Measurements from ENCODE around the gene SPIN2A. TPM values are rescaled to one million over a fixed set of nuclear protein-coding genes. Genes with fewer than 3 reads are reported as not detected.
"Not testable (repeated sequence)": the region's sequence is repeated elsewhere in the genome, so short reads cannot be mapped to it uniquely, and the experiment has no call there.

Gene SPIN2A
- total and polyA plus RNA-seq, 2 donors (not counting 1 experiment from before 2014, with no cell fraction given) = 1.4 to 3.3 TPM

- Histone ChIP-seq H3K27ac (ENCODE audit: low read length in 2 of 2) (peak within 1 kb of the TSS; percentile 22 to 61), H3K27me3 (replicated peaks in 1 of 4; ENCODE audit: control extremely low read depth in 1 of 4, control insufficient read depth in 3 of 4, insufficient read depth in 4 of 4, low read length in 3 of 4) (no peaks in the 10 kb centered on the region), H3K9me3 (ENCODE audit: control extremely low read depth in 1 of 3, control insufficient read depth in 2 of 3, insufficient read depth in 1 of 3, low read length in 2 of 3) (no peaks in the 10 kb centered on the region), H3K4me1 (ENCODE audit: control insufficient read depth in 2 of 2, insufficient read depth in 2 of 2, low read length in 2 of 2) (peaks cover 4 to 7% of the 10 kb centered on the region in 2 donors), H3K36me3 (replicated peaks in 1 of 2; ENCODE audit: control extremely low read depth in 1 of 2, control insufficient read depth in 1 of 2, extremely low read depth in 1 of 2, insufficient read depth in 2 of 2, low read length in 1 of 2) (no peaks in the 10 kb centered on the region), H4K20me1 (ENCODE audit: control insufficient read depth, insufficient read depth, low read length, poor library complexity, severe bottlenecking) (no peaks in the 10 kb centered on the region), H3K9ac (ENCODE audit: low read length) (peak within 1 kb of the TSS; percentile 70), H3K79me2 (ENCODE audit: control insufficient read depth, insufficient read depth, low read length) (no peaks in the 10 kb centered on the region), H3K4me3 (ENCODE audit: control extremely low read depth in 1 of 5, extremely low read depth in 1 of 5, insufficient read depth in 1 of 5, low read depth in 2 of 5, low read length in 4 of 5) (peak within 1 kb of the TSS in 4 of 5 experiments; percentile 54 to 61 (median 57)), H3K4me2 (replicated peaks; ENCODE audit: low read depth, low read length, poor library complexity, severe bottlenecking) (peak within 1 kb of the TSS; percentile 71), H2AFZ (ENCODE audit: insufficient read depth, low read depth, low read length, poor library complexity, severe bottlenecking) (peak within 1 kb of the TSS; percentile 70)
- Mint-ChIP-seq H3K9me3 (ENCODE audit: insufficient read depth) (no peaks in the 10 kb centered on the region), H3K4me1 (peaks cover 25% of the 10 kb centered on the region), H3K27me3 (no peaks in the 10 kb centered on the region), H3K27ac (peak within 1 kb of the TSS; percentile 89), H3K4me3 (peak within 1 kb of the TSS; percentile 95)
- TF ChIP-seq CTCF (IDR thresholded peaks at IDR 0.05) (no peak), EZH2 (IDR thresholded peaks at IDR 0.05; ENCODE audit: borderline replicate concordance, insufficient read depth, low read depth, low read length, poor library complexity, severe bottlenecking) (no peak)
- CTCF ChIA-PET = no interaction called here
- ATAC-seq (ENCODE audit: low read depth) (peak; percentile 98), DNase-seq (peak; percentile 78)
- 0% methylated on average over 30 of the region's 43 CpGs for WGBS (ENCODE audit: insufficient coverage)
- intact Hi-C loops (cut with micrococcal nuclease) = loop anchor here (1.0 to 10.0 kb wide), 3 partner anchors 126 to 784 kb away; partner anchors contain the start of gene SPIN3
- POLR2A ChIA-PET = no interaction called here
Measured at GRCh38 chrX:57121162-57121755, 15.9 kb downstream of the SPIN2A start, which contains the start of gene SPIN2B. Gene SPIN2B, minus strand, starts transcription at chrX:57121548.

- H3K36me3 ChIP-seq (replicated peaks in 1 of 2; ENCODE audit: control extremely low read depth in 1 of 2, control insufficient read depth in 1 of 2, extremely low read depth in 1 of 2, insufficient read depth in 2 of 2, low read length in 1 of 2); DNase-seq; H3K9me3 Mint-ChIP-seq (ENCODE audit: insufficient read depth); ATAC-seq (ENCODE audit: low read depth); H4K20me1 ChIP-seq (ENCODE audit: control insufficient read depth, insufficient read depth, low read length, poor library complexity, severe bottlenecking); H3K27me3 Mint-ChIP-seq; H3K4me1 ChIP-seq (ENCODE audit: control insufficient read depth in 2 of 2, insufficient read depth in 2 of 2, low read length in 2 of 2); CTCF ChIA-PET; H3K9me3 ChIP-seq (ENCODE audit: control extremely low read depth in 1 of 3, control insufficient read depth in 2 of 3, insufficient read depth in 1 of 3, low read length in 2 of 3); POLR2A ChIA-PET; H3K27me3 ChIP-seq (replicated peaks in 1 of 4; ENCODE audit: control extremely low read depth in 1 of 4, control insufficient read depth in 3 of 4, insufficient read depth in 4 of 4, low read length in 3 of 4); H3K79me2 ChIP-seq (ENCODE audit: control insufficient read depth, insufficient read depth, low read length): not testable (repeated sequence)
- Histone ChIP-seq H2AFZ (ENCODE audit: insufficient read depth, low read depth, low read length, poor library complexity, severe bottlenecking) (peak overlapping the region; percentile 70), H3K4me2 (replicated peaks; ENCODE audit: low read depth, low read length, poor library complexity, severe bottlenecking) (peak overlapping the region; percentile 71), H3K9ac (ENCODE audit: low read length) (peak overlapping the region; percentile 70), H3K4me3 (ENCODE audit: control extremely low read depth in 1 of 5, extremely low read depth in 1 of 5, insufficient read depth in 1 of 5, low read depth in 2 of 5, low read length in 4 of 5) (peak overlapping the region in 4 of 5 experiments; percentile 54 to 61 (median 57)), H3K27ac (ENCODE audit: low read length in 2 of 2) (peak overlapping the region in 1 of 2 donors; percentile 61)
- 2% methylated on average over 8 of the region's 12 CpGs for WGBS (ENCODE audit: insufficient coverage)
- Mint-ChIP-seq H3K27ac (peak overlapping the region; percentile 89), H3K4me3 (peak overlapping the region; percentile 95), H3K4me1 (peaks cover 25% of the 10 kb centered on the region)
- intact Hi-C loops (cut with micrococcal nuclease) = loop anchor here (1.0 to 10.0 kb wide), 3 partner anchors 125 to 784 kb away; partner anchors contain the start of gene SPIN3
Measured at GRCh38 chrX:57120619-57121161, 16.5 kb downstream of the SPIN2A start.
